ENCODE data around the gene VIP.

Gene VIP

DNA sequence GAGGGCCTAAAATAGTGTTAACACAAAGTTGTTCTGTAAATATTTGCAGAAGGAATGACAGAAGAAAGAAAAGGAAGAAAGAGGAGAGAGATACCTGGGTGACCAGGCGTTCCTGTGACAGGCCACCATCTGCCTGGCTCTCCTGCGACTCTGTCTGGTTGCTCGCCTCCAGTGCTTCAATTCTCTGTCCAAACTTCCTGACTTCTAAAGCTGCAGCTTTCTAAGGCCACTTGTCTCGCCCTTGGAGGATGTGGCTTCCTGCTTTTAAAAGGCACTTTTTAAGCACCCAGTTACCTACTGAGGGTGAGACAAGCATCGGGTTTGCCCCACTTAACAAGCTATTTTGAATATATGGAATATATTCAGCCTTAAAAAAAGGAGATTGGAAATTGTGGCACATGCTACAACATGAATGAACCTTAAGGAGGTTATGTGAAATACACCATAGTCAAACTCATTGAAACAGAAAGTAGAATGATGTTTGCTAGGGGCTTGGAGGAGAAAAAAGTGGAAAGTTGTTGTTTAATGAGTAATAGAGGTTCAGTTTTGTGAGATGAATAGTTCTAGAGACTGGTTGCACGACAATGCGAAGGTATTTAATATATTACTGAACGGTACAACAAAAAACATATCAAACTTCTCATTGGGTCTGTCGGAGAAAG lies 32.8 kb downstream of the VIP start:
- no peak for DNase-seq

DNA sequence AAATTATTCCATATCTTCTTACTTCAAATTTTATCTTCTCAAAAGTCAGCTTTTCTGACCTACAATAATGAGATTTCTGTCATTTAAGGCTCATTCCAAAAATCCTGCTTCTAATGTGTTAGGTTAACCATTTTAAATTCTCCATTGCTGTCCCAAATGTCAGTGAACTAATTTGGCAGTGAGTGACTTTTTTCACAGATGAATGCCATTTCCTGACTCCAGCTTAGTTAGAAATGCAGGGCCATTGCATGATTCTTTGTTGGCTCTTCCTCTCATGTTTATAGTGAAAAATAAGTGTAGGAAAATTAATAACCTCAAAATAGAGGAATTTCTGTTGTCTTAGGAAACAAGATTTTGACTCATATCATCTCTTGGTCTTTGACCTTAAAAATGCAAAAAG lies 44.1 kb downstream of the VIP start:
- no peak for DNase-seq

DNA sequence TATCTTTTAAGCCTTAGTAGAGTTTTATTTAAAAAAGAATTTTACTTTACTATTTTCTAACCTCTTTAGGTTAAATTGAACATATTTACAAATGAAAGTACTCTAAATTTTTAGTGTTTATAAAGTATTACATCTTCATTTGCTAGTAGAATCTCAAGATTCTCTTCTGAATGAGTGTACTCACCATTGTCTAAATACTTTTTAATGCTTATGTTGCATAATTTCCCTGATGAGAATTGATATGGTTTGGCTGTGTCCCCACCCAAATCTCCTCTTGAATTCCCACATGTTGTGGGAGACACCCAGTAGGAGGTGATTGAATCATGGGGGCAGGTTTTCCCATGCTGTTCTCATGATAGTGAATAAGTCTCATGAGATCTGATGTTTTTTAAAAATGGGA lies 53.6 kb downstream of the VIP start:
- no peak for DNase-seq
